B cell (primary cell): ENCODE results near the gene KDF1. TPM values are rescaled to one million over a fixed set of nuclear protein-coding genes. Genes with fewer than 3 reads are reported as not detected.

Experiments used
- ATAC-seq: fragments of 200-7000 bp; cut with Tn5 transposase; one replicate; pipeline ENCODE4 v1.10.0; 2021; ENCODE audit warnings: low read depth, mild to moderate bottlenecking, moderate number of reproducible peaks, moderate library complexity
- CTCF ChIA-PET: fragments of 350-600 bp; sonication (Branson Sonifier 250); formaldehyde crosslinking; loops from one replicate; lab custom pipeline; 2021; ENCODE audit warnings: antibody characterized with exemption, inconsistent platforms; lab: Charles Lee
- POLR2A ChIA-PET: fragments of 350-600 bp; sonication (Branson Sonifier 250); formaldehyde crosslinking; loops from one replicate; lab custom pipeline; 2021; ENCODE audit warnings: antibody characterized with exemption; lab: Charles Lee
- DNase-seq: peaks from one replicate; pipeline ENCODE4 v3.0.0; 2013
- H2AFZ ChIP-seq: 2 replicates; pipeline ENCODE4 v1.6.1; 2012; ENCODE audit warnings: mild to moderate bottlenecking, low read depth, low read length; ENCODE audit not compliant: insufficient read depth, poor library complexity, severe bottlenecking
- H3K27ac ChIP-seq, 2 donors: 1 replicate in 1 of 2; 2 replicates in 1 of 2; pipeline ENCODE4 v1.5.1; 2012 to 2013; ENCODE audit warnings: low read length in 2 of 2, mild to moderate bottlenecking in 2 of 2, moderate library complexity in 1 of 2
- H3K27me3 ChIP-seq, 4 experiments: fragments of 200-600 bp in 1 of 4; sonication (generic) in 1 of 4; replicated peaks in 1 of 4; 1 replicate in 2 of 4; 2 replicates in 2 of 4; pipeline versions ENCODE4 v1.6.1 to v1.7.0; 2013 to 2016; ENCODE audit warnings: low read length in 3 of 4, mild to moderate bottlenecking in 2 of 4, mixed read lengths in 1 of 4, moderate library complexity in 1 of 4; ENCODE audit not compliant: insufficient read depth in 4 of 4, control insufficient read depth in 3 of 4; ENCODE audit errors: control extremely low read depth in 1 of 4
- H3K36me3 ChIP-seq, 2 experiments: replicated peaks in 1 of 2; 1 replicate in 1 of 2; 2 replicates in 1 of 2; pipeline versions ENCODE4 v1.6.1 to v1.7.1; 2013; ENCODE audit warnings: low read length in 1 of 2; ENCODE audit not compliant: insufficient read depth in 2 of 2, control insufficient read depth in 1 of 2; ENCODE audit errors: control extremely low read depth in 1 of 2, extremely low read depth in 1 of 2
- H3K4me1 ChIP-seq, 2 donors: fragments of 200-600 bp in 1 of 2; sonication (generic) in 1 of 2; 1 replicate in 1 of 2; 2 replicates in 1 of 2; pipeline versions ENCODE4 v1.5.1 to v1.6.1; 2013 to 2017; ENCODE audit warnings: low read length in 2 of 2; ENCODE audit not compliant: control insufficient read depth in 2 of 2, insufficient read depth in 2 of 2
- H3K4me2 ChIP-seq: replicated peaks from 2 replicates; pipeline ENCODE3; 2012; ENCODE audit warnings: mild to moderate bottlenecking, low read depth, low read length; ENCODE audit not compliant: poor library complexity, severe bottlenecking
- H3K4me3 ChIP-seq, 5 experiments: fragments of 200-600 bp in 1 of 5; sonication (generic) in 1 of 5; 1 replicate in 3 of 5; 2 replicates in 2 of 5; pipeline versions ENCODE4 v1.5.1 to v1.7.0; 2011 to 2016; ENCODE audit warnings: low read length in 4 of 5, mild to moderate bottlenecking in 4 of 5, low read depth in 2 of 5, control low read depth in 1 of 5, moderate library complexity in 1 of 5; ENCODE audit not compliant: insufficient read depth in 1 of 5; ENCODE audit errors: control extremely low read depth in 1 of 5, extremely low read depth in 1 of 5
- H3K79me2 ChIP-seq: fragments of 200-600 bp; sonication (generic); one replicate; pipeline ENCODE4 v1.6.0; 2016; ENCODE audit warnings: low read length; ENCODE audit not compliant: control insufficient read depth, insufficient read depth
- H3K9ac ChIP-seq: fragments of 200-600 bp; sonication (generic); 2 replicates; pipeline ENCODE4 v1.6.1; 2017; ENCODE audit warnings: mild to moderate bottlenecking, low read length, moderate library complexity
- H3K9me3 ChIP-seq, 3 donors: one replicate each; pipeline versions ENCODE4 v1.6.1 to v1.7.1; 2013; ENCODE audit warnings: low read length in 2 of 3; ENCODE audit not compliant: control insufficient read depth in 2 of 3, insufficient read depth in 1 of 3; ENCODE audit errors: control extremely low read depth in 1 of 3
- H4K20me1 ChIP-seq: 2 replicates; pipeline ENCODE4 v1.6.0; 2012; ENCODE audit warnings: mild to moderate bottlenecking, low read length; ENCODE audit not compliant: insufficient read depth, control insufficient read depth, poor library complexity, severe bottlenecking
- H3K27ac Mint-ChIP-seq: one replicate; pipeline ENCODE4 v1.8.0; 2021; ENCODE audit warnings: mixed read lengths
- H3K27me3 Mint-ChIP-seq: one replicate; pipeline ENCODE4 v1.8.0; 2021; ENCODE audit warnings: mixed read lengths
- H3K4me1 Mint-ChIP-seq: one replicate; pipeline ENCODE4 v1.8.0; 2021; ENCODE audit warnings: mixed read lengths
- H3K4me3 Mint-ChIP-seq: one replicate; pipeline ENCODE4 v1.8.0; 2021; ENCODE audit warnings: mixed read lengths
- H3K9me3 Mint-ChIP-seq: one replicate; pipeline ENCODE4 v1.8.0; 2022; ENCODE audit warnings: mixed read lengths; ENCODE audit not compliant: insufficient read depth
- EZH2 ChIP-seq: IDR thresholded peaks from 2 replicates; pipeline ENCODE4 v1.6.1; 2012; ENCODE audit warnings: borderline replicate concordance, low read depth, mild to moderate bottlenecking, moderate library complexity, low read length; ENCODE audit not compliant: insufficient read depth, poor library complexity, severe bottlenecking
- WGBS: methylation state at CpG from one replicate; pipeline ENCODE4 v1.1.5; 2013; ENCODE audit warnings: missing lambda C conversion rate; ENCODE audit not compliant: insufficient coverage; 5-methylcytosine and 5-hydroxymethylcytosine counted together
- intact Hi-C: fragments of 100-400 bp; cut with micrococcal nuclease; formaldehyde crosslinking; loops from one replicate; pipeline ENCODE4 v1.10.0; 2022
- polyA plus RNA-seq: library from polyadenylated mRNA; depleted of rRNA; stranded (reverse); fragments of >200 nt; gene quantifications from 2 replicates; pipeline ENCODE4 v1.2.3, GENCODE V29; 2012
- total RNA-seq, 2 donors: library from RNA; stranded (reverse); fragments of 120-200 nt in 1 of 2; gene quantifications; 1 replicate in 1 of 2; 2 replicates in 1 of 2; pipeline versions ENCODE4 v1.2.3 to v1.2.4, GENCODE V29; 2013 to 2022
- TF ChIP-seq, protein P1 (sequence below): fragments of 200-600 bp; IDR thresholded peaks from one replicate; pipeline ENCODE4 v1.8.0; 2022; ENCODE audit warnings: antibody characterized with exemption, mild to moderate bottlenecking

KDF1 gene
- total and polyA plus RNA-seq, 2 donors (not counting 1 experiment from before 2014, with no cell fraction given): 0.74 to 2.6 TPM

DNA sequence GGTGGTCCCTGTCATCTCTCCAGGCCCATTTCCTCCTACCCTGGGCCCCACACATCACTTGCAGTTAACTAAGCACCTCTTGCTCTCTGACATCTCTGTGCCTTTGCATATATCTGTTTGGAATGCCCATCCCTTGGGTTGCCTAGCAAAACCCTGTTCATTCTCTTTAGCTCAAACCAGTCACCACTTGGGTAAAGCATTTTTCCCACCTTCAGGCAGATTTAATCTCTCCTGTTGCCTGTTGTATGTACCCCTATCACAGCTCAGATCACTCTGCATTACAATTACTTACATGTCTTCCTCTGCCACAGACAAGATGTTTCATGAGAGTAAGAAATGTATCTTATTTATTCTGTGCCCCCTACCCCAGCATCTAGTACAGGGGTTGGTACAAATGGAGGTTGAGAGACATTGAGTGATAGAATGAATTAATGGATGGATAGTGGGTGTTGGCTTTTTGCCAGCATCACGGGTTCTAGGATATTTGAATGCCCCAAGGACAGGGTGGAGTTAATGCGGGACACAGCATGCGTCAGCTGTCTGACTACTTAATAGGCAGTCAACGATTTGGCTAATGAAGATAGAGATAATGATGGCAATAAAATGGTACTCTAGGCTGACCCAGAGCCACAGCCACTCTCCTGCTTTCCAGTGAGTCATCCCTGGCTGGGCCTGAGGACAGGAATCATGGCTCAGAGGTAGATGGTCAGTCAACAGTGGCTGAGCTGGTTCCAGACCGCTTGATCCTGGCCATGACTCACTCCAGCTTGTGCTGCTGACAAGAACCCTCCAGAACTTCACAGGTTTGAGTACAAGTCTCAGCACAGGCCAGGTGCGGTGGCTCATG, 53.0 kb downstream of the KDF1 start:
- no peak for ATAC-seq
- peaks cover 2% of the 10 kb centered on the region for H3K4me1 Mint-ChIP-seq
- Histone ChIP-seq H2AFZ (no peak overlapping the region), H3K4me1 (no peaks in the 10 kb centered on the region), H3K36me3 (no peaks in the 10 kb centered on the region), H3K9ac (no peak overlapping the region), H3K9me3 (no peaks in the 10 kb centered on the region), H3K27me3 (no peaks in the 10 kb centered on the region), H3K27ac (no peak overlapping the region), H3K4me3 (no peak overlapping the region), H4K20me1 (no peaks in the 10 kb centered on the region), H3K79me2 (peaks cover 1% of the 10 kb centered on the region), H3K4me2 (no peak overlapping the region)
- WGBS: 74% methylated on average over 6 of the region's 6 CpGs
- no peak for DNase-seq
- ChIA-PET CTCF (interaction anchor here (0.6 to 0.7 kb wide), 2 partner anchors 97 to 101 kb away, joined by 4 read pairs; no protein-coding TSS in a partner anchor), POLR2A (no interaction called here)
- H3K9me3 Mint-ChIP-seq: no peaks in the 10 kb centered on the region
- no peak overlapping the region for H3K27ac Mint-ChIP-seq
- H3K4me3 Mint-ChIP-seq: no peak overlapping the region
- H3K27me3 Mint-ChIP-seq: peaks cover 8% of the 10 kb centered on the region
- TF ChIP-seq EZH2: no peak
- TF ChIP-seq, protein P1, sequence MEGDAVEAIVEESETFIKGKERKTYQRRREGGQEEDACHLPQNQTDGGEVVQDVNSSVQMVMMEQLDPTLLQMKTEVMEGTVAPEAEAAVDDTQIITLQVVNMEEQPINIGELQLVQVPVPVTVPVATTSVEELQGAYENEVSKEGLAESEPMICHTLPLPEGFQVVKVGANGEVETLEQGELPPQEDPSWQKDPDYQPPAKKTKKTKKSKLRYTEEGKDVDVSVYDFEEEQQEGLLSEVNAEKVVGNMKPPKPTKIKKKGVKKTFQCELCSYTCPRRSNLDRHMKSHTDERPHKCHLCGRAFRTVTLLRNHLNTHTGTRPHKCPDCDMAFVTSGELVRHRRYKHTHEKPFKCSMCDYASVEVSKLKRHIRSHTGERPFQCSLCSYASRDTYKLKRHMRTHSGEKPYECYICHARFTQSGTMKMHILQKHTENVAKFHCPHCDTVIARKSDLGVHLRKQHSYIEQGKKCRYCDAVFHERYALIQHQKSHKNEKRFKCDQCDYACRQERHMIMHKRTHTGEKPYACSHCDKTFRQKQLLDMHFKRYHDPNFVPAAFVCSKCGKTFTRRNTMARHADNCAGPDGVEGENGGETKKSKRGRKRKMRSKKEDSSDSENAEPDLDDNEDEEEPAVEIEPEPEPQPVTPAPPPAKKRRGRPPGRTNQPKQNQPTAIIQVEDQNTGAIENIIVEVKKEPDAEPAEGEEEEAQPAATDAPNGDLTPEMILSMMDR: no peak
- intact Hi-C loops: loop anchor here (10.0 kb wide), 1 partner anchor 432 kb away; the partner anchor contains the start of gene HMGN2
